Kasumi-1 (cell line): ENCODE measurements around the gene WBP11.

Experiments used
- DNase-seq, 2 experiments: peaks; one replicate each; lab custom pipeline; 2025; lab: John Stamatoyannopoulos, UW

Gene WBP11

DNA sequence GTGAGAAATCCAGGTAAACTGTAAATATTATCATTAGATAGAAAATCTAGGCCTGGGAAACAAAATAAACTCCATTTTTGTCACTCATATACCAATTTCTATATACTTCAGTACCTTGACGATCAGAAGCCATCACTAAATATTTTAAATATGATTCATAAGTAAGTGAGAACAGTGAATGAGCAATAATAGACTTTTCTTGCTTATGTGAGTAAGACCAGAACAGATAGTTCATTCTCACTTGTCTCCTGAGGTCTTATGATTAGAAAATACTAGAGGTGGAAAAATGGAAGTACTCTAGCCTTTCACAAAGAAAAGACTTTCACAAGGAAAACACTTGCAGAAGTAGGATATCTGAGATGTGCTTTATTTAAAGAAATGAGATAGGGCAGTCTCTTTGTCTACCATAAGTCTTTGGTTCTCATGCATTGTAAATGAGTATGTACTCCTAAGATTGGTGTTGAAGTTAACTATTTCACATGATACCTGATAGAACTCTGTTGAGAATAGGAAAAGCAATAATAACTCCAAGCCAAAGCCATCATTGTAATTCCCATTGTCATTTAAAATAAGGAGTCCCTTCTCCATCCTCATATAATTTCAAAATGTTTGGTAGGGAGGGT lies 20.8 kb upstream of the WBP11 start:
- DNase-seq, result no peak

- no peak for DNase-seq
Measured at GRCh38 chr12:14814014-14814413, 10.7 kb upstream of the WBP11 start, which contains the start of gene SMCO3. Gene SMCO3, minus strand, starts transcription at chr12:14814182. Its CDS starts 7,502 bp downstream, at chr12:14806680.

GRCh38 chr12:14811486-14811885 lies 8.2 kb upstream of the WBP11 start:
- DNase-seq, result no peak

- DNase-seq, result no peak
Measured at GRCh38 chr12:14810953-14811483, 7.7 kb upstream of the WBP11 start.

DNA sequence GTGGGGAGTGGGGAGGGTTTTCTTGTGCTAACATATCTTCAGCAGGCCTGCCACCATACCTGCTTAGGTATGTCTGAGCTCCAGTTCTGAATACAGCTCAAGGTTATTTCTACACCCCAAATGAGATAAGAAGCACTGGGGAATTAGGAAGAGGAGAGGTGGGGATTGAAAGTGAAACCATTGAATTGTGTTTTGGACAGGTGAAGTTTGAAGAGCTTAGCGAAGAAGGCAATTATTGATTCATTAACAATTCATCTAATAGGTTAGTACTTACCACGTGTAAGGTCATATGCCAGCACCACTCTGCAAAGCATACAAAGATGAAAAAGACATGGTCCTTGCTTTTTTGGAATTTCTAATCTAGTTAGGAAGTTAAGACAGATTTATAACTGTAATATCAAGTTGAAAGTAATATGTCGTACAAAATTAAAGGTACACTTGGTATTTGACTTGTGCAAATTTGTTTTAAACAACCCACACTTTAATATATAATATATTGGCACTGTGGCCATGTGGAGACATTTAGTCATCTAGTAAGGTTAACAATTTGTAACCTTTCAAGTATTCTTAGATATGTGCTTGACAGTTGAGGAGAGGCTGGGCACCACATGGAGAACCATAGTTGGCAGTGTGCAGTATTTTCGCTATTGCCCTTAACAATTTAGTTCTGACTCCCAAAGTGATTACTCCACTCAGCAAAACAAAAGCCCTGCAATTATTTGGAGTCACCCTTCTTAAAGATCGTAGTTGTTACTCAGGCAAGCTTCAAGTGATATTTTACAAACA lies 7.1 kb upstream of the WBP11 start:
- no peak for DNase-seq

- no peak for DNase-seq
Measured at GRCh38 chr12:14803830-14804160, 517 bp upstream of the WBP11 start.

GRCh38 chr12:14802721-14803010 lies 612 bp downstream of the WBP11 start:
- peak in 1 of 2 experiments; percentile 13 for DNase-seq

- no peak for DNase-seq
Measured at GRCh38 chr12:14802247-14802646, 1.0 kb downstream of the WBP11 start.

DNA sequence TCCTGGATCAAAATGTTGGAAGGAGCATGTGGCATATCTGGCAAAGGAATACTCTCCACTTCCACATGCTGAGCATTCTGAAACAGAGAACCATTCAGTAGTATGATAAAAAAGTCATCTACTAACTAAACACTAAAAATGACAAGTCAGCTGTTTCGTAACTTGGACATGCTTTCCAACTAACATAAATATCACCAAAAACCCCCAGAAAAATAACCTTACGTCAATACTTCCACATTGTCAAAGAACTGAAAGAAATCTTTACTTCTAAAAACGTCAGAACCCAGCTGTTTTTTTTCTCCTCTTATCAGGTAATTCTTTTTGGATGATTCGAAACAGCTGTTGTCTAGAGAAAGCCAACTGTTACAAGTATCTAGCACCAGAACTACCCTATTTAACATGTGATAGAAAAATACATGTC lies 8.2 kb downstream of the WBP11 start:
- no peak for DNase-seq

GRCh38 chr12:14785568-14785967 lies 17.7 kb downstream of the WBP11 start:
- no peak for DNase-seq

GRCh38 chr12:14784471-14784870 lies 18.8 kb downstream of the WBP11 start:
- no peak for DNase-seq

DNA sequence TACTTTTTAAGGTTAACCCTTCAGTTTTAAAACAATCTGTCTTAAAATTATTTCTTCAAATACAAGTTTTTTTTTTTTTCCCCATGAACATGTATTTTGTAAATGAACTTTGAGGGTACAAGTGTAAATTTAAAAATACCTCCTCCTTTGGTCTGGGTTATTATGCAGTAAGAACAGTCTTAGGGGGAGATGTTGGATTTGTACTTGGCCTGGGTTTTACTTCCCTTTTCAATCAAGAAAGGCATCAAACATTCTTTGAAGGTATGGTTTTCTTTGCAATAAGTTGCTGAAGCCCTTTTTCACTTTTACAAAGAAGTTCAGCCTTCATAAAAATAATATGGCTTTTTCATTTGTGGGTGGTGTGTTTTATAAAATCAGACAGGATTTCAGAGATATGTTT lies 20.5 kb downstream of the WBP11 start:
- peak in 1 of 2 experiments; percentile 2 for DNase-seq

DNA sequence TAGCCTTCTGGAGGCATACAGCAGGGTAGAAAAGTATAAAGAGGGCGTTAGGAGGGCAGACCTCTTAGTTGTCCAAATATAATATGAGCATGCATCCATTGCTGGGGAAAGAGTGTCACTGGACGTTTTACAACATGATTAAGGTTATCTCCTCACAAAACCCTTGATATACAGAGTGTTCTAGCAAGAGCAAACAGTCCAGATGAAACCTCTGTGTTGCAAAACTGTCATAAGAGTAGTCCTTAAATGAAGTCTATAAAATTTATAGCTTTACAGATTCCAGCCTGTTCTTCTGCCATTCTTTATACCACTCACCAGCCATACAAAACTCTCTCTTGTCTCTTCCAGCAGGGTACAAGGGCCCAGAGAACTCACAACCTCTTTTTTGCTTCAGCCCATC lies 21.7 kb downstream of the WBP11 start:
- DNase-seq, result no peak

- DNase-seq, result no peak
Measured at GRCh38 chr12:14780859-14781258, 22.4 kb downstream of the WBP11 start.

DNA sequence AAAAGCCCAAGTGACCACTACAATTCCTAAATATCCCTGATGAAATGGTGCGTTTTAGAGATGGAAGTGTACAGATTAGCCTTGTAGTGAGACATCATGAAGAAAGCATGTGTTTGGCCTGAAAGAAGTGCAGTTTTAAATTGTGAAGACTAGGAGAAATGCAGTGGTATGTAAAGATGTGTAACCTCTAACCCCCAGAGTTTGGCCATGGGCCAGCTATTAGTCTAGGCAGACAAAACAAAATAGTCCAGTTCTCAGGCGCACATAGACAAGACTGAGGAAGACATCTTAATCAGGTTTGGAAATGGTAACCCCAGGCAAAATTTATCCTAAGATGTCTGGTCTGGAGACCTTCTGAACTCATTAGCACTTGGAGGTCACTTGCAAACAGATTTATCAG lies 23.4 kb downstream of the WBP11 start:
- no peak for DNase-seq

DNA sequence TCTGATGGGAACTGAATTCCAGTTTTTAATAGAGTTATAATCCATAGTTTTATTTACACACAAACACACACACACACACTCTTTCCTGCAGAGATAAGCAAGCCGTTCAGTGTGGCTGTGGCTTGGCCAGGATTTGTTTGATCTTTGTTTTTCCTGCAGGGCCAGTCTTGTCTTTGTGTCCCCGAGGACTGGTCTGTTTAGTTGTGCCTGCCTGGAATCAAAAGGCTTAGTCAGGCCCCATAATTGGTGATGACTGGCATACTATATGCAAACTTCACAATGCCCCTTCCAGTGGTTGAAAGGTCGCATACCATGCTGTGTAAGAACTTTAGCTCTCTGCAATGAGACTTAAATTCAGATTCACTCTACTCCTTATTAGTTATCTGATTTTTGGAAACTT lies 26.0 kb downstream of the WBP11 start:
- DNase-seq, result no peak

GRCh38 chr12:14776236-14776961 lies 26.9 kb downstream of the WBP11 start:
- peak; percentile 9 to 22 for DNase-seq

DNA sequence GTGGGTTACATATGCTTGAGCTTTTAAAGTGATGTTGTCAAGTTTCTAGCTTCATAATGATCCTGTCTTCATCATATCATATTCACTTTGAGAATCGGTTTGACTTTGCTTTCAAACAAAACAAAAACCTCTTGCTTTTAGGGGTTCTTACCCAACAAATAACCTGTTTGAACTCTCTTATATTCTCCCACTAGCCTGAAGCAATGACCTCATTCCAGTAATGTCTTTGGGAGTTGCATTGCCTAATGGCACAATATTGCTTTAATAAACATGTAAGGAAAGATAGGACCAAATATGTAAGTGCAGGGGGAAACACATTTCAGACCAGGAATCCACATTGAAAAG lies 27.7 kb downstream of the WBP11 start:
- DNase-seq, result peak in 1 of 2 experiments; percentile 4

GRCh38 chr12:14774906-14775635 lies 28.2 kb downstream of the WBP11 start:
- peak; percentile 25 to 43 for DNase-seq

DNA sequence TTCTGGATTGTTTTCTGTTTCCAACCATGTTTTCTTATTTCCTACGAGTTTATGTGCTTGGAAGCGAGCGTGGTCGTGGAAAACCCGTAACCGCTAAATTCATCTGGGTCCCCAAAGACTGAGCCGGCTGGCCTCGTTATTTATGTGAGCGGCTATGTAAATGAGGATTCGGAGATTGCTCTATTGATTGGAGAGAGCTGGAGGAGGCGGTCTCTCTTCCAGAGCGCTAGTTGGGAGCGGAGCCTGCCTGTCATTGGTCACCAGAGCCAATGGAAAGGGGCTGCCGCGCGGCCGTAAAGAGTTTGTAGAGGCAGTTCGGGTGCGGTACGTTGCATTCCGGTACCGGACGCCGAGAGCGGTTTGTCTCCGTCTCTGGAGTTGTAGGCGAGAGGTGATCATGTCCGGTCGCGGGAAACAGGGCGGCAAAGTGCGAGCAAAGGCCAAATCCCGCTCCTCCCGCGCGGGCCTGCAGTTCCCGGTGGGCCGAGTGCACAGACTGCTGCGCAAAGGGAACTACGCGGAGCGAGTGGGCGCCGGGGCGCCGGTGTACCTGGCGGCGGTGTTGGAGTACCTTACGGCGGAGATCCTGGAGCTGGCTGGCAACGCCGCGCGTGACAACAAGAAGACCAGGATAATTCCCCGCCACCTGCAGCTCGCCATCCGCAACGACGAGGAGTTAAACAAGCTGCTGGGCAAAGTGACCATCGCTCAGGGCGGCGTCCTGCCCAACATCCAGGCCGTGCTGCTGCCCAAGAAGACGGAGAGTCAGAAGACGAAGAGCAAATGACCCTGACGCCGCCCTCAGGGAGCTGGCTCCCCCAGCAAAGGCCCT lies 29.0 kb downstream of the WBP11 start:
- DNase-seq, result peak; percentile 84 to 90

DNA sequence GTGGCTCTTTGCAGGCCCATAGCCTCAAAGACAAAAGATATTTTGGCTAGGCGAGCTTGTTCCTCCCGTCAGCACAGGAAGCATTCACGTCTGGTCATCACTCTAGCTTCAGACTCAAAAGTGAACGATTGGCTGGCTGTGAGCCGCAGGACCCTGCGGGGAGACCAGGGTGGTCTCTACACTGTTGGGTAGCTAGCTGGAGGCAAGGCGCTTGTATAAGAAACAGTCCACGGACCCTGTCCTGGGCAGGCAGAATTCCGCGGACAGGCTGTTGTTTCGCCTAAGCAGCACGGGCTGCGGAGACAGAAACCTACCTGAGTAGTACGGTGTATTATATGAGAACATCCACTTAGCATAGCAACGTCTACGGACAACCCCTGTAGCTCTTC lies 29.6 kb downstream of the WBP11 start:
- no peak for DNase-seq

GRCh38 chr12:14772946-14773345 lies 30.3 kb downstream of the WBP11 start:
- DNase-seq, result no peak
